SJCRH30 (cell line): ENCODE measurements around the gene C19orf33. TPM values are rescaled to one million over a fixed set of nuclear protein-coding genes. Genes with fewer than 3 reads are reported as not detected.
"Not testable (repeated sequence)": the region's sequence is repeated elsewhere in the genome, so short reads cannot be mapped to it uniquely, and the experiment has no call there.

Source experiments
- DNase-seq, 2 experiments: peaks; one replicate each; pipeline ENCODE4 v3.0.0-alpha.2; 2015 to 2020
- H3K27ac ChIP-seq: fragments of 250-450 bp; sonication (Bioruptor Pico); 2 replicates; pipeline ENCODE4 v1.5.1; 2020; ENCODE audit warnings: mild to moderate bottlenecking, moderate library complexity
- H3K27me3 ChIP-seq: fragments of 250-450 bp; sonication (Bioruptor Pico); 2 replicates; pipeline ENCODE4 v1.5.1; 2020; ENCODE audit warnings: mild to moderate bottlenecking, moderate library complexity
- H3K36me3 ChIP-seq: fragments of 250-450 bp; sonication (Bioruptor Pico); 2 replicates; pipeline ENCODE4 v1.5.1; 2020; ENCODE audit warnings: mild to moderate bottlenecking, moderate library complexity
- H3K4me1 ChIP-seq: fragments of 250-450 bp; sonication (Bioruptor Pico); 2 replicates; pipeline ENCODE4 v1.5.1; 2020; ENCODE audit warnings: mild to moderate bottlenecking, moderate library complexity
- H3K4me3 ChIP-seq: fragments of 250-450 bp; sonication (Bioruptor Pico); 2 replicates; pipeline ENCODE4 v1.5.1; 2020; ENCODE audit warnings: mild to moderate bottlenecking, moderate library complexity
- H3K9me3 ChIP-seq: fragments of 250-450 bp; sonication (Bioruptor Pico); replicated peaks from 2 replicates; pipeline ENCODE4 v1.5.1; 2020; ENCODE audit warnings: mild to moderate bottlenecking, moderate library complexity
- total RNA-seq: library from RNA; depleted of rRNA; stranded (reverse); fragments of >200 nt; shearing (Covaris generic); gene quantifications from 2 replicates; pipeline ENCODE4 v1.2.3, GENCODE V29; 2014; rRNA removed

The C19orf33 gene
- total RNA-seq, 1 experiment from 2014 or later: not detected

GRCh38 chr19:38335949-38336637 is 32.0 kb downstream of the C19orf33 start:
- peak overlapping the region; percentile 21; the same call in 1 of the 2 replicates for H3K27ac ChIP-seq
- H3K36me3 ChIP-seq: no peaks in the 10 kb centered on the region
- peak overlapping the region; percentile 64 for H3K4me3 ChIP-seq
- peaks cover 13% of the 10 kb centered on the region for H3K4me1 ChIP-seq
- peak; percentile 98 for DNase-seq
- H3K9me3 ChIP-seq: no peaks in the 10 kb centered on the region
- no peaks in the 10 kb centered on the region for H3K27me3 ChIP-seq

GRCh38 chr19:38336638-38337359 is 32.7 kb downstream of the C19orf33 start:
- DNase-seq: peak; percentile 93 to 96
- peaks cover 13% of the 10 kb centered on the region for H3K4me1 ChIP-seq
- peak overlapping the region; percentile 64 for H3K4me3 ChIP-seq
- no peaks in the 10 kb centered on the region for H3K27me3 ChIP-seq
- no peaks in the 10 kb centered on the region for H3K9me3 ChIP-seq
- H3K27ac ChIP-seq: no peak overlapping the region
- no peaks in the 10 kb centered on the region for H3K36me3 ChIP-seq

- Histone ChIP-seq H3K27me3 (no peaks in the 10 kb centered on the region), H3K4me3 (peak overlapping the region; percentile 64), H3K4me1 (peaks cover 13% of the 10 kb centered on the region), H3K9me3 (no peaks in the 10 kb centered on the region), H3K27ac (no peak overlapping the region), H3K36me3 (no peaks in the 10 kb centered on the region)
- DNase-seq: no peak
Measured at GRCh38 chr19:38337360-38337653, 33.3 kb downstream of the C19orf33 start.

GRCh38 chr19:38339011-38339410 is 35.0 kb downstream of the C19orf33 start:
- not testable (repeated sequence) for H3K36me3 ChIP-seq, H3K27me3 ChIP-seq, H3K4me3 ChIP-seq, H3K9me3 ChIP-seq, H3K27ac ChIP-seq
- peak; percentile 49 to 54 for DNase-seq
- peaks cover 13% of the 10 kb centered on the region for H3K4me1 ChIP-seq

- Histone ChIP-seq H3K36me3 (no peaks in the 10 kb centered on the region), H3K4me3 (no peak overlapping the region), H3K4me1 (peaks cover 9% of the 10 kb centered on the region; the same call in 1 of the 2 replicates), H3K9me3 (no peaks in the 10 kb centered on the region), H3K27me3 (no peaks in the 10 kb centered on the region), H3K27ac (no peak overlapping the region)
- DNase-seq: no peak
Measured at GRCh38 chr19:38340927-38341326, 36.9 kb downstream of the C19orf33 start.

GRCh38 chr19:38346837-38347236 is 42.8 kb downstream of the C19orf33 start:
- Histone ChIP-seq H3K27me3 (no peaks in the 10 kb centered on the region), H3K27ac (no peak overlapping the region), H3K36me3 (no peaks in the 10 kb centered on the region), H3K4me3 (no peak overlapping the region), H3K9me3 (no peaks in the 10 kb centered on the region), H3K4me1 (peaks cover under 1% of the 10 kb centered on the region; the same call in 1 of the 2 replicates)
- DNase-seq: no peak

GRCh38 chr19:38350883-38351282 is 46.8 kb downstream of the C19orf33 start:
- DNase-seq: no peak
- H3K27me3 ChIP-seq: peaks cover under 1% of the 10 kb centered on the region; the same call in 1 of the 2 replicates
- H3K4me3 ChIP-seq: no peak overlapping the region
- no peak overlapping the region for H3K27ac ChIP-seq
- H3K9me3 ChIP-seq: no peaks in the 10 kb centered on the region
- H3K4me1 ChIP-seq: peaks cover 8% of the 10 kb centered on the region
- H3K36me3 ChIP-seq: no peaks in the 10 kb centered on the region

GRCh38 chr19:38351865-38352395 is 47.9 kb downstream of the C19orf33 start:
- no peak overlapping the region for H3K27ac ChIP-seq
- no peaks in the 10 kb centered on the region for H3K9me3 ChIP-seq
- H3K4me1 ChIP-seq: peaks cover 8% of the 10 kb centered on the region
- DNase-seq: peak; percentile 57 to 68
- H3K36me3 ChIP-seq: no peaks in the 10 kb centered on the region
- peaks cover 8% of the 10 kb centered on the region; the same call in 1 of the 2 replicates for H3K27me3 ChIP-seq
- no peak overlapping the region for H3K4me3 ChIP-seq

GRCh38 chr19:38352611-38353010 is 48.6 kb downstream of the C19orf33 start:
- no peak overlapping the region for H3K4me3 ChIP-seq
- H3K27me3 ChIP-seq: peaks cover 8% of the 10 kb centered on the region; the same call in 1 of the 2 replicates
- no peaks in the 10 kb centered on the region for H3K9me3 ChIP-seq
- no peak overlapping the region for H3K27ac ChIP-seq
- H3K4me1 ChIP-seq: peaks cover 8% of the 10 kb centered on the region
- no peaks in the 10 kb centered on the region for H3K36me3 ChIP-seq
- peak in 1 of 2 experiments; percentile 57 for DNase-seq

Other genes with a start within 250 kb of the C19orf33 start
- gene DPF1, start 80.0 kb upstream of the C19orf33 start, total RNA-seq: 8.1 and 10.6 TPM in 2 replicates
- gene PPP1R14A, start 47.9 kb upstream of the C19orf33 start, total RNA-seq: 1.9 and 2.2 TPM in 2 replicates
- 0.38 and 0.45 TPM in 2 replicates for gene SPINT2, start 39.7 kb upstream of the C19orf33 start, total RNA-seq
- gene YIF1B, start 11.7 kb downstream of the C19orf33 start, total RNA-seq: 47.9 and 54.5 TPM in 2 replicates
- 2.4 and 3.2 TPM in 2 replicates for gene KCNK6, start 15.6 kb downstream of the C19orf33 start, total RNA-seq
- gene CATSPERG, start 31.6 kb downstream of the C19orf33 start, total RNA-seq: 0.77 and 1.1 TPM in 2 replicates
- gene PSMD8, start 70.3 kb downstream of the C19orf33 start, total RNA-seq: 352 and 382 TPM in 2 replicates
- gene GGN, start 83.8 kb downstream of the C19orf33 start, total RNA-seq: 0.23 and 0.59 TPM in 2 replicates
- gene SPRED3, start 84.4 kb downstream of the C19orf33 start, total RNA-seq: 1.1 and 2.3 TPM in 2 replicates
- gene FAM98C, start 98.8 kb downstream of the C19orf33 start, total RNA-seq: 2.8 and 4.6 TPM in 2 replicates
- 0.73 and 0.94 TPM in 2 replicates for gene RASGRP4, start 122.0 kb downstream of the C19orf33 start, total RNA-seq
- 12.4 and 19.1 TPM in 2 replicates for gene RYR1, start 129.4 kb downstream of the C19orf33 start, total RNA-seq